HepG2 (cell line): ENCODE results near the gene ANAPC2. TPM values are rescaled to one million over a fixed set of nuclear protein-coding genes. Genes with fewer than 3 reads are reported as not detected.

Experiments used
- HMGA1 ChIP-seq: sonication (generic); formaldehyde crosslinking; conservative IDR thresholded peaks from 2 replicates; pipeline ENCODE4 v1.4.0; 2020; ENCODE audit warnings: missing genetic modification reagents
- MAFG ChIP-seq: sonication (generic); formaldehyde crosslinking; IDR thresholded peaks from 2 replicates; pipeline ENCODE4 v1.5.1; 2020; ENCODE audit warnings: mild to moderate bottlenecking, missing genetic modification reagents
- RARA ChIP-seq: IDR thresholded peaks from 2 replicates; pipeline ENCODE4 v1.6.1; 2016; ENCODE audit warnings: missing genetic modification reagents, missing compliant biosample characterization
- REL ChIP-seq: sonication (generic); formaldehyde crosslinking; conservative IDR thresholded peaks from 2 replicates; pipeline ENCODE4 v1.8.0; 2022; ENCODE audit warnings: mild to moderate bottlenecking, missing genetic modification reagents, moderate library complexity
- SALL1 ChIP-seq: sonication (generic); formaldehyde crosslinking; IDR thresholded peaks from 2 replicates; pipeline ENCODE4 v1.8.0; 2022; ENCODE audit warnings: mild to moderate bottlenecking, missing genetic modification reagents
- SIX4 ChIP-seq: sonication (generic); formaldehyde crosslinking; IDR thresholded peaks from 2 replicates; pipeline ENCODE4 v1.4.0; 2020; ENCODE audit warnings: missing genetic modification reagents
- SMARCC2 ChIP-seq: fragments of 450-650 bp; IDR thresholded peaks from 2 replicates; pipeline ENCODE4 v1.6.1; 2017; ENCODE audit warnings: antibody characterized with exemption, mild to moderate bottlenecking
- SMYD3 ChIP-seq: sonication (generic); formaldehyde crosslinking; IDR thresholded peaks from 2 replicates; pipeline ENCODE4 v1.8.1; 2023; ENCODE audit warnings: mild to moderate bottlenecking, missing genetic modification reagents
- SNAI1 ChIP-seq: sonication (generic); formaldehyde crosslinking; IDR thresholded peaks from 2 replicates; pipeline ENCODE4 v1.5.0; 2020; ENCODE audit warnings: mild to moderate bottlenecking, missing genetic modification reagents, borderline replicate concordance
- ZBTB7B ChIP-seq: sonication (generic); formaldehyde crosslinking; IDR thresholded peaks from 2 replicates; pipeline ENCODE4 v1.4.0; 2020; ENCODE audit warnings: missing genetic modification reagents
- ZNF253 ChIP-seq: sonication (generic); formaldehyde crosslinking; IDR thresholded peaks from 2 replicates; pipeline ENCODE4 v1.8.0; 2022; ENCODE audit warnings: mild to moderate bottlenecking, missing genetic modification reagents, borderline replicate concordance
- ZNF670 ChIP-seq: sonication (generic); formaldehyde crosslinking; IDR thresholded peaks from 2 replicates; pipeline ENCODE4 v1.8.0; 2022; ENCODE audit warnings: mild to moderate bottlenecking, missing genetic modification reagents, borderline replicate concordance
- ZNF777 ChIP-seq: sonication (generic); formaldehyde crosslinking; IDR thresholded peaks from 2 replicates; pipeline ENCODE4 v1.4.0; 2020; ENCODE audit warnings: missing genetic modification reagents
- ZSCAN9 ChIP-seq: IDR thresholded peaks from 2 replicates; pipeline ENCODE4 v1.6.1; 2016; ENCODE audit warnings: borderline replicate concordance
- polyA plus RNA-seq, 8 experiments: library from polyadenylated mRNA; depleted of rRNA in 3 of 8; stranded (reverse) in 7 of 8; unstranded in 1 of 8; fragments of >200 nt; fragmentation: Illumina TruSeq in 4 of 8; extraction: Trizol in 4 of 8; gene quantifications; 2 replicates each; pipeline versions ENCODE4 v1.2.1 to v1.2.3, GENCODE V29; 2011 to 2016; ENCODE audit warnings: low read depth in 4 of 8, missing spikeins in 1 of 8, mixed read lengths in 1 of 8; ENCODE audit not compliant: insufficient read depth in 1 of 8
- total RNA-seq, 5 experiments: library from RNA; depleted of rRNA; stranded (reverse); fragments of >200 nt; fragmentation: Illumina TruSeq; extraction: Trizol; gene quantifications; 2 replicates each; pipeline ENCODE4 v1.2.3, GENCODE V29; 2016; ENCODE audit warnings: low read depth in 1 of 5
- TF ChIP-seq, protein P1 (sequence below): sonication (generic); formaldehyde crosslinking; IDR thresholded peaks from 2 replicates; pipeline ENCODE4 v1.8.1; 2023; ENCODE audit warnings: missing genetic modification reagents, mild to moderate bottlenecking, borderline replicate concordance
- TF ChIP-seq, protein P2 (sequence below): sonication (generic); formaldehyde crosslinking; IDR thresholded peaks from 2 replicates; pipeline ENCODE4 v1.5.0; 2020; ENCODE audit warnings: missing genetic modification reagents, mild to moderate bottlenecking, borderline replicate concordance
- TF ChIP-seq, protein P3 (sequence below): conservative IDR thresholded peaks from 2 replicates; pipeline ENCODE4 v1.6.1; 2018; ENCODE audit warnings: missing genetic modification reagents
- TF ChIP-seq, protein P4 (sequence below): sonication (generic); formaldehyde crosslinking; IDR thresholded peaks from 2 replicates; pipeline ENCODE4 v1.4.0; 2020; ENCODE audit warnings: mild to moderate bottlenecking, low read depth, missing genetic modification reagents
- TF ChIP-seq, protein P5 (sequence below): sonication (generic); formaldehyde crosslinking; IDR thresholded peaks from 2 replicates; pipeline ENCODE4 v1.4.0; 2020; ENCODE audit warnings: missing genetic modification reagents
- TF ChIP-seq, protein P6 (sequence below): fragments of 450-650 bp; IDR thresholded peaks from 2 replicates; pipeline ENCODE4 v1.6.1; 2017; ENCODE audit warnings: mild to moderate bottlenecking

The ANAPC2 gene
- total and polyA plus RNA-seq, 2 of the 13 experiments (the other 11 are each of a cell fraction or from before 2014, with no cell fraction given) = 12.3 to 15.4 TPM

DNA sequence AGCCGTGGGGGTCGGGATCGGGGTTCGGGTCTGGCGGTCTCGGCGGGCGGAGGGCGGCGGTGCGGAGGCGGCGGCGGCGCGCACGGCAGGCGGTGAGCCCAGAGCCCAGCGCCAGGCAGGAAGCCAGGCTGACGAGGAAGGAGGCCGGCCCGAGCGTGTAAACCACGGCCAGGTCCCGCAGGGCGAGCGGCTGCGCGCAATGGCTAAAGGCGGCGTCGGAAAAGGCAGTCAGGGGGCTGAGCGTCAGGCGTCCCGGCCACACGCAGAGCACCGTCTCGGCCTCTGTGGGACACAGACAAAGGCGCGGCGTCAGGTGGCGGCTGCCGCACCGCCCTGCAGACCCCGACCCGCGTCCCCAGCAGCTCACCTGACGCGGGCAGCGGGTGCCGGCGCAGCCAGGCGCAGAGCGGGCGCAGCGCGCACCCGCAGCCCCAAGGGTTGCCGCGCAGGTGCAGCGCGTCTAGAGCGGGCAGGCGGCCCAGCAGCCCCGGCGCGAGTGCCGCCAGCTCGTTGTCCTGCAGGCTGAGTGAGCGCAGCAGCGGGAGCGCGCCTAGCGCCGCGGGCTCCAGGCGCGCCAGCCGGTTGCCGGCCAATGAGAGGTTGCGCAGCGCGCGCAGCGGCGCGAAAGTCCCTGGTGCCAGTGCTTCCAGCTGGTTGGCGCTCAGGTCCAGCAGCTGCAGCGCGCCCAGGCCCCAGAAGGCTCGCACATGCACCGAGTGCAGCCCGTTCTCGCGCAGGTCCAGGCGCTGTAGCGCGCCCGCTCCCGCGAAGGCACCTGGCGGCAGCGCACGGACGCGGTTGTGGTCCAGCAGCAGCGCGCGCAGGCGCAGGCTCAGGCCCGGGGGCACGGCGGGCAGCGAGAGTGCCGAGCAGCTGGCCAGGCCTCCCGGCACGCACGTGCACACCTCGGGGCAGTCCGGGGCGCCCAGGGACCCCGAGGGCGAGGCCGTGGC is 19.2 kb downstream of the ANAPC2 start (continued):
- peak; percentile 40; the same call in 1 of the 2 replicates for TF ChIP-seq SALL1
- TF ChIP-seq SIX4 (CRISPR knock-in tag) = no peak
- TF ChIP-seq ZSCAN9 (CRISPR knock-in tag) = no peak
- no peak for TF ChIP-seq ZNF670 (CRISPR knock-in tag)
- TF ChIP-seq, protein P1, sequence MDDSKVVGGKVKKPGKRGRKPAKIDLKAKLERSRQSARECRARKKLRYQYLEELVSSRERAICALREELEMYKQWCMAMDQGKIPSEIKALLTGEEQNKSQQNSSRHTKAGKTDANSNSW (CRISPR knock-in tag) = no peak
- TF ChIP-seq MAFG (CRISPR knock-in tag) = no peak
- no peak for TF ChIP-seq REL (CRISPR knock-in tag)
- TF ChIP-seq, protein P2, sequence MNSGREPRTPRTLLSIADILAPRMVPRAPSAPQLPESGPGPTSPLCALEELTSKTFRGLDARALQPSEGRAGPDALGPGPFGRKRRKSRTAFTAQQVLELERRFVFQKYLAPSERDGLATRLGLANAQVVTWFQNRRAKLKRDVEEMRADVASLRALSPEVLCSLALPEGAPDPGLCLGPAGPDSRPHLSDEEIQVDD (CRISPR knock-in tag) = no peak
- TF ChIP-seq SNAI1 (CRISPR knock-in tag) = no peak
- TF ChIP-seq ZNF253 (CRISPR knock-in tag) = 0 out of 2 replicates have a peak, but pooled peaks have one; percentile 47
- TF ChIP-seq, protein P3, sequence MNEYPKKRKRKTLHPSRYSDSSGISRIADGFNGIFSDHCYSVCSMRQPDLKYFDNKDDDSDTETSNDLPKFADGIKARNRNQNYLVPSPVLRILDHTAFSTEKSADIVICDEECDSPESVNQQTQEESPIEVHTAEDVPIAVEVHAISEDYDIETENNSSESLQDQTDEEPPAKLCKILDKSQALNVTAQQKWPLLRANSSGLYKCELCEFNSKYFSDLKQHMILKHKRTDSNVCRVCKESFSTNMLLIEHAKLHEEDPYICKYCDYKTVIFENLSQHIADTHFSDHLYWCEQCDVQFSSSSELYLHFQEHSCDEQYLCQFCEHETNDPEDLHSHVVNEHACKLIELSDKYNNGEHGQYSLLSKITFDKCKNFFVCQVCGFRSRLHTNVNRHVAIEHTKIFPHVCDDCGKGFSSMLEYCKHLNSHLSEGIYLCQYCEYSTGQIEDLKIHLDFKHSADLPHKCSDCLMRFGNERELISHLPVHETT (CRISPR knock-in tag) = no peak
- no peak for TF ChIP-seq RARA (CRISPR knock-in tag)
- TF ChIP-seq ZNF777 (CRISPR knock-in tag) = peak; percentile 81
- TF ChIP-seq, protein P4, sequence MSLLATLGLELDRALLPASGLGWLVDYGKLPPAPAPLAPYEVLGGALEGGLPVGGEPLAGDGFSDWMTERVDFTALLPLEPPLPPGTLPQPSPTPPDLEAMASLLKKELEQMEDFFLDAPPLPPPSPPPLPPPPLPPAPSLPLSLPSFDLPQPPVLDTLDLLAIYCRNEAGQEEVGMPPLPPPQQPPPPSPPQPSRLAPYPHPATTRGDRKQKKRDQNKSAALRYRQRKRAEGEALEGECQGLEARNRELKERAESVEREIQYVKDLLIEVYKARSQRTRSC (CRISPR knock-in tag) = no peak
- no peak for TF ChIP-seq SMARCC2
- no peak for TF ChIP-seq SMYD3 (CRISPR knock-in tag)
- TF ChIP-seq, protein P5, sequence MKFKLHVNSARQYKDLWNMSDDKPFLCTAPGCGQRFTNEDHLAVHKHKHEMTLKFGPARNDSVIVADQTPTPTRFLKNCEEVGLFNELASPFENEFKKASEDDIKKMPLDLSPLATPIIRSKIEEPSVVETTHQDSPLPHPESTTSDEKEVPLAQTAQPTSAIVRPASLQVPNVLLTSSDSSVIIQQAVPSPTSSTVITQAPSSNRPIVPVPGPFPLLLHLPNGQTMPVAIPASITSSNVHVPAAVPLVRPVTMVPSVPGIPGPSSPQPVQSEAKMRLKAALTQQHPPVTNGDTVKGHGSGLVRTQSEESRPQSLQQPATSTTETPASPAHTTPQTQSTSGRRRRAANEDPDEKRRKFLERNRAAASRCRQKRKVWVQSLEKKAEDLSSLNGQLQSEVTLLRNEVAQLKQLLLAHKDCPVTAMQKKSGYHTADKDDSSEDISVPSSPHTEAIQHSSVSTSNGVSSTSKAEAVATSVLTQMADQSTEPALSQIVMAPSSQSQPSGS (CRISPR knock-in tag) = no peak
- TF ChIP-seq ZBTB7B (CRISPR knock-in tag) = no peak
- TF ChIP-seq, protein P6, sequence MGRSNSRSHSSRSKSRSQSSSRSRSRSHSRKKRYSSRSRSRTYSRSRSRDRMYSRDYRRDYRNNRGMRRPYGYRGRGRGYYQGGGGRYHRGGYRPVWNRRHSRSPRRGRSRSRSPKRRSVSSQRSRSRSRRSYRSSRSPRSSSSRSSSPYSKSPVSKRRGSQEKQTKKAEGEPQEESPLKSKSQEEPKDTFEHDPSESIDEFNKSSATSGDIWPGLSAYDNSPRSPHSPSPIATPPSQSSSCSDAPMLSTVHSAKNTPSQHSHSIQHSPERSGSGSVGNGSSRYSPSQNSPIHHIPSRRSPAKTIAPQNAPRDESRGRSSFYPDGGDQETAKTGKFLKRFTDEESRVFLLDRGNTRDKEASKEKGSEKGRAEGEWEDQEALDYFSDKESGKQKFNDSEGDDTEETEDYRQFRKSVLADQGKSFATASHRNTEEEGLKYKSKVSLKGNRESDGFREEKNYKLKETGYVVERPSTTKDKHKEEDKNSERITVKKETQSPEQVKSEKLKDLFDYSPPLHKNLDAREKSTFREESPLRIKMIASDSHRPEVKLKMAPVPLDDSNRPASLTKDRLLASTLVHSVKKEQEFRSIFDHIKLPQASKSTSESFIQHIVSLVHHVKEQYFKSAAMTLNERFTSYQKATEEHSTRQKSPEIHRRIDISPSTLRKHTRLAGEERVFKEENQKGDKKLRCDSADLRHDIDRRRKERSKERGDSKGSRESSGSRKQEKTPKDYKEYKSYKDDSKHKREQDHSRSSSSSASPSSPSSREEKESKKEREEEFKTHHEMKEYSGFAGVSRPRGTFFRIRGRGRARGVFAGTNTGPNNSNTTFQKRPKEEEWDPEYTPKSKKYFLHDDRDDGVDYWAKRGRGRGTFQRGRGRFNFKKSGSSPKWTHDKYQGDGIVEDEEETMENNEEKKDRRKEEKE = no peak
- TF ChIP-seq HMGA1 (CRISPR knock-in tag) = no peak
